Transverse colon (tissue), 4 donors: ENCODE results near the gene BMPR1B.

Experiments
- POLR2A ChIP-seq: fragments of 450-650 bp; IDR thresholded peaks from one replicate; pipeline ENCODE4 v1.6.1; 2016; ENCODE audit warnings: antibody characterized with exemption, mild to moderate bottlenecking, moderate library complexity
- POLR2AphosphoS5 ChIP-seq, 3 donors: sonication (generic); formaldehyde crosslinking; IDR thresholded peaks; one replicate each; pipeline ENCODE4 v1.6.1; 2016; ENCODE audit warnings: antibody characterized with exemption in 3 of 3
- TF ChIP-seq, protein P1 (sequence below), 5 experiments: fragments of 200-600 bp in 3 of 5; fragments of 450-650 bp in 2 of 5; sonication (generic) in 3 of 5; IDR thresholded peaks; 1 replicate in 2 of 5; 2 replicates in 3 of 5; pipeline ENCODE4 v1.5.1; 2016 to 2017; ENCODE audit warnings: antibody characterized with exemption in 5 of 5, inconsistent platforms in 3 of 5, mild to moderate bottlenecking in 2 of 5, moderate library complexity in 1 of 5

DNA sequence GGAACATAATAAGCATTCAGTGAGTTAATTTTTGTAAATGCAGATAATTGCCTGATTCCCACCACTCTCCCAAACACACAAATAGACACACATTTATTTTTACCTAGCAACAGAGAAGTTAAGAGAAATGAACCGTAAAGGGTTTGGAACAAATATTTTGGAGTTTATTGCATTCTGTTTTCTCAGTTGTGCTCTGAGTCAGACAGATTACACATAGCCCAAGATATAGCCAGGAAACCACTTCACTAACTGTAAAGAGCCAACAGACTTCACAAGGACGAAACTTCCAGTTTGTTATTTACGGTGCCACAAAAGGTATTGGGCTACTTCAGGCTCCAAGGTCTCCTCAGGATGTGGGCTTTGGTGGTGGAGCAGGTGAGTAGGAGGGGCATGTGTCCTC, 217.0 kb downstream of the BMPR1B start:
- TF ChIP-seq POLR2AphosphoS5 (IDR thresholded peaks at IDR 0.05), result no peak
- TF ChIP-seq POLR2A, result no peak
- TF ChIP-seq, protein P1, sequence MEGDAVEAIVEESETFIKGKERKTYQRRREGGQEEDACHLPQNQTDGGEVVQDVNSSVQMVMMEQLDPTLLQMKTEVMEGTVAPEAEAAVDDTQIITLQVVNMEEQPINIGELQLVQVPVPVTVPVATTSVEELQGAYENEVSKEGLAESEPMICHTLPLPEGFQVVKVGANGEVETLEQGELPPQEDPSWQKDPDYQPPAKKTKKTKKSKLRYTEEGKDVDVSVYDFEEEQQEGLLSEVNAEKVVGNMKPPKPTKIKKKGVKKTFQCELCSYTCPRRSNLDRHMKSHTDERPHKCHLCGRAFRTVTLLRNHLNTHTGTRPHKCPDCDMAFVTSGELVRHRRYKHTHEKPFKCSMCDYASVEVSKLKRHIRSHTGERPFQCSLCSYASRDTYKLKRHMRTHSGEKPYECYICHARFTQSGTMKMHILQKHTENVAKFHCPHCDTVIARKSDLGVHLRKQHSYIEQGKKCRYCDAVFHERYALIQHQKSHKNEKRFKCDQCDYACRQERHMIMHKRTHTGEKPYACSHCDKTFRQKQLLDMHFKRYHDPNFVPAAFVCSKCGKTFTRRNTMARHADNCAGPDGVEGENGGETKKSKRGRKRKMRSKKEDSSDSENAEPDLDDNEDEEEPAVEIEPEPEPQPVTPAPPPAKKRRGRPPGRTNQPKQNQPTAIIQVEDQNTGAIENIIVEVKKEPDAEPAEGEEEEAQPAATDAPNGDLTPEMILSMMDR (IDR thresholded peaks at IDR 0.05), result no peak
